GM10248 (cell line): ENCODE measurements around the gene HSPB6.

ENCODE experiments used
- CTCF ChIA-PET: fragments of 300-600 bp; sonication (Branson Sonifier 250); formaldehyde crosslinking; extraction: SDS; loops from one replicate; lab custom pipeline; 2021; ENCODE audit warnings: antibody characterized with exemption; lab: Yijun Ruan, JAX
- POLR2A ChIA-PET: fragments of 350-650 bp; sonication (Branson Sonifier 250); formaldehyde crosslinking; extraction: SDS; loops from one replicate; lab custom pipeline; 2020; ENCODE audit warnings: antibody characterized with exemption; lab: Yijun Ruan, JAX
- DNase-seq: peaks from one replicate; pipeline ENCODE4 v3.0.0; 2012; ENCODE audit errors: extremely low spot score
- TF ChIP-seq, protein P1 (sequence below): IDR thresholded peaks from 2 replicates; pipeline ENCODE4 v1.5.1; 2012; ENCODE audit warnings: mild to moderate bottlenecking, low read depth; ENCODE audit errors: extremely low read depth, missing control alignments, control extremely low read depth

HSPB6 gene

DNA sequence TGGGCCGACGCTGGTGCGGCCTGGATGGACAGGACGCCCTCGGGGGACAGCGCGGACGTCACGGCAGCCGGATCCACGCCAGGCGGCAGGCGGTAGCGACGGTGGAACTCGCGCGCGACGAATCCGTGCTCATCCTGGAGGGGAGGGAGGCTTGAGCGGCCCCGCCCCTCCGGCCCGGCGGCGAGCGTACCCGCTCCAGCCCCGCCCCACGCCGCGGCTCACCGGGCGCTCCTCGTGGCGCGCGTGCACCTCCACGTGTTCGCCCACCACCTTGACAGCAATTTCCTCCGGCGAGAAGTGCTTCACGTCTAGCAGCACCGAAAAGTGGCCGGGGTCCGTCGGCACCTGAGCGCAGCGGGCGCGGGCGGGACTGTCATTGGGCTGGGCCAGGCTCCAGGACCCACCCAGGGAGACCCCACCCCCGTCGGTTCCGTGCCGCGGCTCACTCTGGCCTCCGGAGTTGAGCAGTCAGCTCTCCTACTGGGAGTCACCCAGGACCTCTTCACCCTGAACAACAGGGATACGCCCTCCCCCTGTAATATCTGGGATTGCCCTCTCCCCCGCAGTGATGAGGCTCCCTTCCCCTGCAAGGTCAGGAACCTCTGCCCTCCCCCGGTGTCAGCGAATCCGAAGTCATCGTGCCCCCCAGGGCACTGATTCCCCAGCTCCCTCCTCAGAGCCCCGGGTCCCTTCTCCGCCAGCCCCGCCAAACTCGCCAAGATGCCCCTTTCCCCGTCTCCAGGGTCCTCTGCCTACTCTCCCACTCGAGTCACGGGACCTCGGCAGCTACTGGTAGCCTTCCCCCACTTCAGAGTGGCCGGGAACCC lies 1.1 kb downstream of the HSPB6 start:
- DNase-seq, result peak; percentile 20
- ChIA-PET POLR2A (no interaction called here), CTCF (no interaction called here)

GRCh38 chr19:35755131-35755549 lies 1.7 kb downstream of the HSPB6 start:
- ChIA-PET CTCF (no interaction called here), POLR2A (no interaction called here)
- TF ChIP-seq, protein P1, sequence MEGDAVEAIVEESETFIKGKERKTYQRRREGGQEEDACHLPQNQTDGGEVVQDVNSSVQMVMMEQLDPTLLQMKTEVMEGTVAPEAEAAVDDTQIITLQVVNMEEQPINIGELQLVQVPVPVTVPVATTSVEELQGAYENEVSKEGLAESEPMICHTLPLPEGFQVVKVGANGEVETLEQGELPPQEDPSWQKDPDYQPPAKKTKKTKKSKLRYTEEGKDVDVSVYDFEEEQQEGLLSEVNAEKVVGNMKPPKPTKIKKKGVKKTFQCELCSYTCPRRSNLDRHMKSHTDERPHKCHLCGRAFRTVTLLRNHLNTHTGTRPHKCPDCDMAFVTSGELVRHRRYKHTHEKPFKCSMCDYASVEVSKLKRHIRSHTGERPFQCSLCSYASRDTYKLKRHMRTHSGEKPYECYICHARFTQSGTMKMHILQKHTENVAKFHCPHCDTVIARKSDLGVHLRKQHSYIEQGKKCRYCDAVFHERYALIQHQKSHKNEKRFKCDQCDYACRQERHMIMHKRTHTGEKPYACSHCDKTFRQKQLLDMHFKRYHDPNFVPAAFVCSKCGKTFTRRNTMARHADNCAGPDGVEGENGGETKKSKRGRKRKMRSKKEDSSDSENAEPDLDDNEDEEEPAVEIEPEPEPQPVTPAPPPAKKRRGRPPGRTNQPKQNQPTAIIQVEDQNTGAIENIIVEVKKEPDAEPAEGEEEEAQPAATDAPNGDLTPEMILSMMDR, result no peak
- DNase-seq, result no peak

More for the DNA sequence above, 1.1 kb downstream of the HSPB6 start:
- TF ChIP-seq, protein P1, result no peak

DNA sequence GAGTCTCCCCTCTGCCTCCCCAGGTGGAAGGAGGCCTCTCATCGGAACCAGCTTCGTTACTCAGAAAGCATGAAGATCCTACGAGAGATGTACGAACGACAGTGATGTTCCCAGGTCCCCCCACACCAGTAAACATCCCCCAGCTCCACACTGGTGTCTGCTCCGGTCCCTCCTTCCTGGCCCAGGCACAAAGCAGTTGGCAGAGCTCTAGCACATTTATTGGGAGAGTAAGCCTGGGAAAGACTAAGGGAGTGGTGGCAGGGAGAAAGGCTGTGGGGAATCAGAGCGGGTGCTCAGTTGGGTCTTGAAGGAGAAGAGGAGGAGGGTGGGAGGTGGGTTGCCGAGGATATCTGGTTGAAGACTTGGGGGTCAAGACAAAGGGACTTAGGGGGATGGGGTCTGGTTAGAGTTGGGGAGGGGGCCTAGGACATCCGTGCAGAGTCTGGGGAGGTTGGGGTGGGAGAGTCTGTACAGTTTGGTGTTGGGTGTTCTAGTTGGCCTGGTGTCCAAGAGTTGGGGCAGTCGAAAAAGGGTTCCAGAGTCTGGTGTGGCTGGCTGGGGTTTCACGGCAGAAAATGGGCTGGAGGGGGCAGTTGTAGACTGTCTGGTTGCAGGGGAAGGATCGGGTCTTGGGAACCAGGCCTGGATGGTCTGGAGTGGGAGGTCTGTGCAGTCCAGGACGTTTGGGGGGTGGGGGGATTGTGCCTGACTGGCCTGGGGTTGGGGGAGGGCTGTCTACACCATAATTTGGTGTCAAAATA lies 2.3 kb downstream of the HSPB6 start:
- TF ChIP-seq, protein P1, result no peak
- DNase-seq, result no peak
- POLR2A ChIA-PET, result no interaction called here
- CTCF ChIA-PET, result no interaction called here

- POLR2A ChIA-PET, result no interaction called here
- TF ChIP-seq, protein P1, result no peak
- CTCF ChIA-PET, result interaction anchor here (1.6 kb wide), 1 partner anchor 13 kb away, joined by 3 read pairs; no protein-coding TSS in a partner anchor
- no peak for DNase-seq
Observed at GRCh38 chr19:35753634-35754369, 3.0 kb downstream of the HSPB6 start.

GRCh38 chr19:35752746-35753350 lies 4.0 kb downstream of the HSPB6 start:
- CTCF ChIA-PET, result interaction anchor here (0.8 to 1.8 kb wide), 3 partner anchors 12 to 178 kb away, joined by 3 to 4 read pairs (median 4); no protein-coding TSS in a partner anchor
- no peak for DNase-seq
- POLR2A ChIA-PET, result interaction anchor here (0.6 kb wide), 1 partner anchor 39 kb away, joined by 3 read pairs; no protein-coding TSS in a partner anchor
- TF ChIP-seq, protein P1, result no peak
